ENCODE results near the gene RIMBP2.

RIMBP2 gene

GRCh38 chr12:130357729-130358330 lies 358.3 kb downstream of the RIMBP2 start:
- no peak for DNase-seq (ENCODE audit: low spot score)

DNA sequence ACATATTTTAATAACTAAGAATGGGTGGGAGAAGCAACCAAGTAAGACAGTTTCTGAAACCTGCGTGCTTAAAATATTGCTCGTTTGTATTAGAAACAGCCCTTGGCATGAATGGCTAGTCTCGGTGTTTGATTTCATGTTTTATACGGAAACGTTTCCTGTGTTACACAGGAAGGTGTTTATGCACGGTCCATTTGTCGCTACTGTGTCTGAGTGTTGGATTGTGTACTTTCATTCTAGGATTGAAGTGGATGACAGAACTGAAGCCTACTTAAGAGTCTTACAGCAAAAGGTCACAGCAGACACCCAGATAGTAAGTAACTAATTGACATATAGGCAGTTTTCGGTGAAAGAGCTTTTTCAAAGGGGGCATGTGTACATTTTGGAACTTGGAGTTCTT lies 358.9 kb downstream of the RIMBP2 start:
- DNase-seq (ENCODE audit: low spot score), result no peak

DNA sequence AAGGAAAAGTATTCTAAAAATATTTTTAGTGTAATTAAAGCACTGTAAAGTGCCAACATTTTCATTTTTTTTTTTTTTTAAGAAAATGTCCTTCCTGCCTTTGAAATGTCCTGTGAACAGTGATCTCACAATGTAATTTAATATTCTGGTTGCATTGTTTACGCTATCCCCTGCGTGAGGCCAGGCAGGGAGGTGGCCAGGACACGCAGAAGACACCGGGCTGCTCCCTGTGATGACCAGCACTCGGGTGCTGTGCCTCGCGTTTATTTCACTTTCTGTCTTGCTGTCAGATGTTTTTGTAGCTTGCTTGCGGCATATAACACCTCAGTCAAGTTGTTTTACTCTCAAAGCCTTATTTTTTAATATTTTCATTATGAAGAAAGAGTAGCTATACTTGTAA lies 359.9 kb downstream of the RIMBP2 start:
- DNase-seq (ENCODE audit: low spot score), result no peak

- DNase-seq (ENCODE audit: low spot score), result no peak
Measured at GRCh38 chr12:130354407-130354806, 361.7 kb downstream of the RIMBP2 start.

DNA sequence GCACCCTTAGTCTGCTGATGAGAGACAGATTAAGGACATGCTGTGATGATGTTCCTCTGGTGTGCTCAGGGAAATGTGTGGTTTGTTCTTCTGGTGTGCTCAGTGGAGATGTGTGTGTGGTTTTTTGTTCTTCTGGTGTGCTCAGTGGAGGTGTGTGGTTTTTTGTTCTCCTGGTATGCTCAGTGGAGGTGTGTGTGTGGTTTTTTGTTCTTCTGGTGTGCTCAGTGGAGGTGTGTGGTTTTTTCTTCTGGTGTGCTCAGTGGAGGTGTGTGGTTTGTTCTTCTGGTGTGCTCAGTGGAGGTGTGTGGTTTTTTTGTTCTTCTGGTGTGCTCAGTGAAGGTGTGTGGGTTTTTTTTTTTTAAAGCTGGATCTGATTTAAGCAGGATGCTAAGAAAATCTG lies 363.0 kb downstream of the RIMBP2 start:
- DNase-seq (ENCODE audit: low spot score), result no peak

DNA sequence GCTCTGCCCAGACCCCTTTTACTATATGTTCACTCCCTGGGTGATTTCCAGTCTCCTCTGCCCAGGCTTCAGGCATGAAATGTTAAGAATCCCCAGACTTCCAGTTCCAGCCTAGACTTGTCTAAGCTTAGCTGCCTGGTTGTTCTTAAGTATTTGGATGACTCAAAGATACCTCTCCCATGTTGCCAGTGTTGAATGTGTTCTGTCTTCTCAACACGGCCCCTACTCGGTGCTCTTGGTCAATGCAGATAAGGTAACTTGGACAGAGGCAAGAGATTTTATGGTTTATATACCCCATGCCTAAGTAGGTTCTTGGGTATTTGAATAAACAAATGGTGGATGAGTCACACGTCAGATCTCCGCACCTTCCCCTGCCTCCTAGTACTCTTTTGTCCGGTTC lies 364.8 kb downstream of the RIMBP2 start:
- no peak for DNase-seq (ENCODE audit: low spot score)

DNA sequence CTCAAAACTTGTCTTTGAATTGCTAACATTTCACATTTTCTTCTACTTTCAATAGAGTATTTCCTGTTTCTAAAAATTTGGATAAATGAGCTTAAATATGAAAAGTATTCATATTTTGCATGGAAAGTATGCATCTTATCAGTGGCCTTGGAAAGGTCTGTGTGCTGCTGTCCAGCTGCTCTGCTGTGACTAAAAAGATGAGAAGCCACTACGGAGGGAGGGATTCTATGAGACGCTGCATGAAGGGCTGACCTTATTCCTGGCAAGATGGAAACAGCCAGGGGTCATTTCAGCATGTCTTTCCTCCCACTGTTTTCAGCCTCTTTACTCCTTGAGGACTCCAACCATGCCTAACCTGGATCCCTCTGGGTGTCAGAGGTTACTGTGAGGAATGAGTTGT lies 365.4 kb downstream of the RIMBP2 start:
- no peak for DNase-seq (ENCODE audit: low spot score)

- no peak for DNase-seq (ENCODE audit: low spot score)
Measured at GRCh38 chr12:130347588-130347987, 368.5 kb downstream of the RIMBP2 start.

Measured in hepatic stellate cell (primary cell).